ENCODE results near the gene METTL23. TPM values are rescaled to one million over a fixed set of nuclear protein-coding genes. Genes with fewer than 3 reads are reported as not detected.
A peak's percentile ranks its signal among the peaks of the same experiment; 100 is the strongest.

The METTL23 gene
- total RNA-seq, 4 donors from 2014 or later = 18.3 to 29.7 (median 23.0) TPM

DNA sequence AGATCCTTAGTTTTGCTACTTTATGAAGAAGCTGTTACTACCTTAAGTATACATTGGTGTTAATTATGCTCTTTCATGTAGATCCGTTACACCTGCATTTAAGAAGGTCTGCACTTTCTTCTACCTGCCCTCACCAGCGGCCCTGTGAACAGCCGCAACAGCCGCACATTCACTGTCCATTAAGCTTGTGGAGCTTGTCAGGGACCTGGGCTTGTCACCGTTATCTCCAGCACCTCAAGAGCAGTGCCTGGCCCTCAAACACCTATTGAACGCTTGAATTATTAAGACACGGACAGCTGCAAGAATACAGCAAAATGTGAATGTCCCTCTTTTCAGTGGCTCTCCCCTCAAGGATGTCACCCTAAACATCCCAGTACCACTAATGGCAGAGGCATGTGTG is 12.9 kb upstream of the METTL23 start:
- peaks cover 32 to 59% (median 57%) of the 10 kb centered on the region in 4 donors for H3K36me3 ChIP-seq
- WGBS = 90% methylated on average over 7 of the region's 7 CpGs

GRCh38 chr17:76714336-76714735 is 12.3 kb upstream of the METTL23 start:
- 54% methylated on average over 5 of the region's 5 CpGs for WGBS
- Histone ChIP-seq H3K9me3 (no peaks in the 10 kb centered on the region), H3K4me3 (no peak overlapping the region), H3K36me3 (peaks cover 38 to 65% (median 62%) of the 10 kb centered on the region in 4 donors), H3K4me1 (peaks cover 50 to 73% (median 58%) of the 10 kb centered on the region in 4 donors), H3K27ac (replicated peaks in 1 of 4) (peak overlapping the region; percentile 52 to 74 (median 68)), H3K27me3 (no peaks in the 10 kb centered on the region)
- no peak for DNase-seq (ENCODE audit: extremely low spot score)
- no peak for TF ChIP-seq POLR2AphosphoS5 (IDR thresholded peaks at IDR 0.05)
- TF ChIP-seq POLR2A (IDR thresholded peaks at IDR 0.05; ENCODE audit: low read depth) = no peak
- no peak for TF ChIP-seq EP300 (IDR thresholded peaks at IDR 0.05)
- TF ChIP-seq CTCF (IDR thresholded peaks at IDR 0.05) = no peak
- intact Hi-C loops (cut with DNase I) = loop anchor here (10.0 kb wide), 1 partner anchor 160 kb away; no protein-coding TSS in a partner anchor

More for the DNA sequence above, 12.9 kb upstream of the METTL23 start:
- Histone ChIP-seq H3K27me3 (no peaks in the 10 kb centered on the region), H3K4me3 (no peak overlapping the region), H3K27ac (replicated peaks in 1 of 4) (peak overlapping the region in 2 of 4 donors; percentile 67 to 70), H3K9me3 (no peaks in the 10 kb centered on the region), H3K4me1 (peaks cover 54 to 79% (median 64%) of the 10 kb centered on the region in 4 donors)
- DNase-seq (ENCODE audit: extremely low spot score) = no peak
- intact Hi-C loops (cut with DNase I) = loop anchor here (10.0 kb wide), 1 partner anchor 159 kb away; no protein-coding TSS in a partner anchor
- TF ChIP-seq CTCF (IDR thresholded peaks at IDR 0.05) (no peak), EP300 (IDR thresholded peaks at IDR 0.05) (no peak), POLR2AphosphoS5 (IDR thresholded peaks at IDR 0.05) (no peak), POLR2A (IDR thresholded peaks at IDR 0.05; ENCODE audit: low read depth) (no peak)

GRCh38 chr17:76714822-76715495 is 11.7 kb upstream of the METTL23 start:
- H3K36me3 ChIP-seq = peaks cover 44 to 71% (median 69%) of the 10 kb centered on the region in 4 donors
- TF ChIP-seq CTCF (IDR thresholded peaks at IDR 0.05) (peak; percentile 87 to 91 (median 89)), EP300 (IDR thresholded peaks at IDR 0.05) (no peak), POLR2AphosphoS5 (IDR thresholded peaks at IDR 0.05) (peak; percentile 10 to 27)
- intact Hi-C loops (cut with DNase I) = loop anchor here (5.0 to 10.0 kb wide), 2 partner anchors 33 to 160 kb away; no protein-coding TSS in a partner anchor
- H3K27me3 ChIP-seq = no peaks in the 10 kb centered on the region
- 14% methylated on average over 4 of the region's 4 CpGs for WGBS
- no peak for DNase-seq (ENCODE audit: extremely low spot score)
- peak overlapping the region; percentile 52 to 74 (median 68) for H3K27ac ChIP-seq (replicated peaks in 1 of 4)
- no peak overlapping the region for H3K4me3 ChIP-seq
- peaks cover 49 to 67% (median 52%) of the 10 kb centered on the region in 4 donors for H3K4me1 ChIP-seq
- H3K9me3 ChIP-seq = no peaks in the 10 kb centered on the region

DNA sequence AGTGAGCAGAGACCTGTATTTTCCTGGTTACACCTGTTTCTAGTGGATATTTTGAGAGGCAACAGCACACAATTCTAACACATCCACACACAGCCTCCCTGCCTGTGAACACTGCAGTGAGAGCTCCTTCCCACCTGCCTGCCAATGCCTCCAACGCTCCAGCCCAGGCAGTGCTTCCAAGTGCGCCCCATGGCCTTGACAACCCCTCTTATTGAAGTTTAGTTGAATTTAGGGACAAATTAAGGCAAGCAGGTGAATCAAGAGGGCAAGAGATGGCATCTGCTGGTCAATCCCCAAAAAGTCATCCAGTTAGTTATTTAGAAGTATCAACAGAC is 11.2 kb upstream of the METTL23 start:
- H3K9me3 ChIP-seq = no peaks in the 10 kb centered on the region
- no peak for DNase-seq (ENCODE audit: extremely low spot score)
- TF ChIP-seq EP300 (IDR thresholded peaks at IDR 0.05) = no peak
- TF ChIP-seq POLR2A (IDR thresholded peaks at IDR 0.05; ENCODE audit: low read depth) = no peak
- no peak for TF ChIP-seq CTCF (IDR thresholded peaks at IDR 0.05)
- no peak for TF ChIP-seq POLR2AphosphoS5 (IDR thresholded peaks at IDR 0.05)
- whole genome bisulfite sequencing = 73% methylated on average over 2 of the region's 2 CpGs
- H3K4me1 ChIP-seq = peaks cover 49 to 66% (median 52%) of the 10 kb centered on the region in 4 donors
- H3K4me3 ChIP-seq = no peak overlapping the region
- intact Hi-C loops (cut with DNase I) = loop anchor here (5.0 to 10.0 kb wide), 2 partner anchors 33 to 161 kb away; no protein-coding TSS in a partner anchor
- peaks cover 49 to 76% (median 74%) of the 10 kb centered on the region in 4 donors for H3K36me3 ChIP-seq
- peak overlapping the region; percentile 52 to 74 (median 68) for H3K27ac ChIP-seq (replicated peaks in 1 of 4)
- H3K27me3 ChIP-seq = no peaks in the 10 kb centered on the region

Data from esophagus muscularis mucosa (tissue), 4 donors.